GM12864 (cell line): ENCODE measurements around the gene PHYKPL.

ENCODE experiments used
- DNase-seq: peaks from one replicate; pipeline ENCODE4 v3.0.0-alpha.2; 2011; ENCODE audit warnings: low read depth
- H3K4me3 ChIP-seq: 2 replicates; pipeline ENCODE4 v1.5.1; 2011; ENCODE audit warnings: mild to moderate bottlenecking, low read depth, low read length, control low read depth
- TF ChIP-seq, protein P1 (sequence below): IDR thresholded peaks from 2 replicates; pipeline ENCODE4 v1.5.1; 2011; ENCODE audit warnings: low read depth, mild to moderate bottlenecking, moderate library complexity, low read length, control low read depth, inconsistent platforms; ENCODE audit errors: missing control alignments

Gene PHYKPL

DNA sequence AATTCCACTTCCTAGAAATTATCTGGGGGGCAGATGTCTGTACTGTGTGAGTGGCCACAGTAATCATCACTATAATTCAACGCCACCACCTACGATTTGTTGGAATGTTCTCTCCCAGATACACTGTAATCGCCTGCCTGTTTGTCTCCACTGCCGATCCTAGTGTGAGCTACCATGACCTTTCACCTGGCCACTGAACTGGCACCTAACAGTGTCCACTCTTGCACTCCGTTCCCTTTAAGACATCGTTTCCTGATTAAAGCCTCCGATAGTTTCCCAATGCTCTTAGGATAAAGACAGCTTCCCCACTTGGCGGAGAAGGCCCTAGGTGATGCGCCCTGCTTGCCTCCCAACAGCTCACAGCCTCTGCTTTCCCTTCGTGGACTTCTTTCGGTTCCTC is 4.0 kb downstream of the PHYKPL start:
- TF ChIP-seq, protein P1, sequence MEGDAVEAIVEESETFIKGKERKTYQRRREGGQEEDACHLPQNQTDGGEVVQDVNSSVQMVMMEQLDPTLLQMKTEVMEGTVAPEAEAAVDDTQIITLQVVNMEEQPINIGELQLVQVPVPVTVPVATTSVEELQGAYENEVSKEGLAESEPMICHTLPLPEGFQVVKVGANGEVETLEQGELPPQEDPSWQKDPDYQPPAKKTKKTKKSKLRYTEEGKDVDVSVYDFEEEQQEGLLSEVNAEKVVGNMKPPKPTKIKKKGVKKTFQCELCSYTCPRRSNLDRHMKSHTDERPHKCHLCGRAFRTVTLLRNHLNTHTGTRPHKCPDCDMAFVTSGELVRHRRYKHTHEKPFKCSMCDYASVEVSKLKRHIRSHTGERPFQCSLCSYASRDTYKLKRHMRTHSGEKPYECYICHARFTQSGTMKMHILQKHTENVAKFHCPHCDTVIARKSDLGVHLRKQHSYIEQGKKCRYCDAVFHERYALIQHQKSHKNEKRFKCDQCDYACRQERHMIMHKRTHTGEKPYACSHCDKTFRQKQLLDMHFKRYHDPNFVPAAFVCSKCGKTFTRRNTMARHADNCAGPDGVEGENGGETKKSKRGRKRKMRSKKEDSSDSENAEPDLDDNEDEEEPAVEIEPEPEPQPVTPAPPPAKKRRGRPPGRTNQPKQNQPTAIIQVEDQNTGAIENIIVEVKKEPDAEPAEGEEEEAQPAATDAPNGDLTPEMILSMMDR: no peak
- no peak for DNase-seq
- H3K4me3 ChIP-seq: no peak overlapping the region

GRCh38 chr5:178227929-178228328 is 4.7 kb downstream of the PHYKPL start:
- no peak overlapping the region for H3K4me3 ChIP-seq
- TF ChIP-seq, protein P1: no peak
- DNase-seq: no peak

DNA sequence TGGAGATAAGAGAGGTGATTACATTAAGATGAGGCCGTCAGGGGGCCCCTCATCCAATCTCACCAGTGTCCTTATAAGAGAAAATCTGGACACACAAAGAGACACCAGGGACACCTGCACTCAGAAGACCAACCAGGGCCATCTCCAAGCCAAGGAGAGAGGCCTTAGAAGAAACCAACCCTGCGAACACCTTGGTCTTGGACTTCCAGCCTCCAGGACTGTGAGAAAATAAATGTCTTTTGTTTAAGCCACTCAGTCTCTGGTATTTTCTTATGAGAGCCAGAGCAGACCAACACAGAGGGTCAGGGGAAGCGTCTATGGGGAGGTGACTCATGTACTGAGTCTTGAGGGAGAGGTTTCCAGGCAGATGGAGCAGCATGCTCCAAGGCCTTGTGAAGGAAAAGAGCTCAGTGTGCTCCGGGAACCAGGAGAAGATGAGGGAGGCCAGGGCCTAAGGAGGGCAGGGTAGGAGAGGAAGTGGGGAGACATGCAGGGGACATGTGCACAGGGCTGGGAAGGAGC is 5.4 kb downstream of the PHYKPL start:
- TF ChIP-seq, protein P1: no peak
- no peak for DNase-seq
- H3K4me3 ChIP-seq: no peak overlapping the region

DNA sequence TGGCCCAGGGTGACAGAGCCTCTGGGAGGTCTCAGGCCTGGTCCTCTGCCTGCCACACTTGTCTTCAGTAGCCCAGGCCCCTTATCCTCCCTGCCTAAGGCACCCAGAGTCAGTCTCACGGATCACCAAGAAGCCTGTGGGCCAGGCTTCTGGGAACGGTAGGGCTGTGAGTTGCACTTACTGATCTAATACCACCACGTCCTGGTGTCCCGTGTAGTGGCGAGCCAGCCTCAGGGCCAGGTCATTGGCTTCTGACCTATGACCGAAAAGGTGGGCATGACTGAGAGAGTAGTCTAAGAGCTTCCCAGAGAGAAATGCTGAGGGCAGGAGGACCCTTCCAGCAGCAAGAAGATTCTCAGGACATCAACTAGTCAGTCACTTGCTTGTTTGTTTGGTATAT is 7.4 kb downstream of the PHYKPL start:
- no peak overlapping the region for H3K4me3 ChIP-seq
- TF ChIP-seq, protein P1: no peak
- no peak for DNase-seq

DNA sequence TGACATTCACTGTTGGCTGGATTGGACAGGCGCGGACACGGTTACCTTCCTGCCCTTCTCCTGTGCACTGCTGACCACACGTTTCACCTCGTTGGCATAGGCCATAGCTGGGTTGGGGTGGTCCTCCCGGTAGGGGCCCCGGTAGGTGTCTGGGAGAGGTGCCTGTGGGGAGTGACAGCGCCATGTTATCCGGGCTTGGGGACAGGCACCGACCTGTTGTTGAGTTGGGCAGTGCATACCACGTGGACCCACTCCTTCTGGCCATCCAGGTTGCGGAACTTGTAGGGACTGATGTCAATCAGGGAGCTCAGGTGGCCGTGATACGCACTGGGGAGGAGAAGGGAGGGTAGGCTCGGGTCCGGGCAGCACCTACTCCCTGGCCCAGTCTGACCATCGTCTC is 8.2 kb downstream of the PHYKPL start:
- TF ChIP-seq, protein P1: no peak
- H3K4me3 ChIP-seq: no peak overlapping the region
- no peak for DNase-seq

DNA sequence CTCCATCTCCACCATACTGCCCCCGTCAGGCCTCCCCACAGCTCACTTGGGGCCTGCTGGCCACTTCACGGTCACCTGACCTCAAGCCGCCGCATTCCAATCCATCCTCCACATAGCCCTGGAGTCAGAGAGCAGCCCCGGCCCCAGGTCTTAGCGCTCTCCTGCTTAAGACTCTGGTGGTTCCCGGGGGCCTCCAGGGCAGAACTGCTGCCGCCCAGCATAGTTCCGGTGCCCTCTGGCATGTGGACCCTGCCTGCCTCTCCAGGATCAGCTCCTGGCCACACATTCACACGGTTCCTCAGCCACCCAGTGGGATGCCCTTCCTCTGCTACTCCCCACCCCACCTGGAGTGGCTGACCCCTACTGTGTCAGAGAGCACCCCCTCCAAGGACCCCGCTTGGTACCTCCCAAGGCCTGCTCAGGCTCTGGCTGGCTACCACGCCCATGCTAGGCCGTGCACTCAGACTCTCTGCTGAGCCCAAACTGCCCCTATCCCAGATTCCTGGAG is 8.7 kb downstream of the PHYKPL start:
- DNase-seq: no peak
- TF ChIP-seq, protein P1: no peak
- no peak overlapping the region for H3K4me3 ChIP-seq

DNA sequence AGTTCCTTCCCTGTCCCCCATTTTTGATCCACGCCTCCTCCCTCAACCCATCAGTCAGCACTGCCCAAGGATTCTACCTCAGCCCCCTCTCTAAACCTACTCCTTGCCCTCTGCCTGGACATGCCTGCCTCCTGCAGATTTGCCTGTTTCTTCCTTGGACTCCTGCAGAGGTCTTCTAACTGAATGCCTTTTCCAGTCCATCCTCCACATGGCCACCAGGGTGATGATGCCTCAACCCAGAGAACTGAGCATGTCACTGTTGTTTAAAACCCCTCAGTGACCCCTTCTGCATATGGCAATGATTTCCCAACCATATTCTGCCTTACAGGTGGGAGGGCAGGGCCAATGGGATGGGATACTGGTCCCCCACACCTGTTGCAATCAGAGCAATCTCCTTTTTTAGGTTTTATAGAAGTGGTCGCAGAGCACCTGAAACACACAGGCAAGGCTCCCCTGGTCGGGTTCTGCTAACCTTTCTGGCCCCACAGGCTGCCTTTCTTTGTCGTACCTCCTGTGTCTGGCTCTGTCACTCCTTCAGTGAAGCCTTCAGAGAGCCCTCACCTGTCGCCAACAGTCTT is 9.3 kb downstream of the PHYKPL start:
- H3K4me3 ChIP-seq: no peak overlapping the region
- TF ChIP-seq, protein P1: no peak
- DNase-seq: no peak
